Stomach (tissue), 9 donors: ENCODE measurements around the gene PDGFRB. TPM values are rescaled to one million over a fixed set of nuclear protein-coding genes. Genes with fewer than 3 reads are reported as not detected.

Experiments
- DNase-seq, 2 donors: peaks; one replicate each; pipeline versions ENCODE4 v3.0.0 to v3.0.0-alpha.2; 2013 to 2019
- H3K27ac ChIP-seq, 5 donors: fragments of 200-600 bp in 4 of 5; sonication (generic) in 4 of 5; one replicate each; pipeline ENCODE4 v1.5.1; 2013 to 2019; ENCODE audit warnings: mild to moderate bottlenecking in 1 of 5, moderate library complexity in 1 of 5
- H3K27me3 ChIP-seq, 3 donors: fragments of 200-600 bp; sonication (generic); one replicate each; pipeline ENCODE4 v1.5.1; 2017 to 2019; ENCODE audit warnings: mixed run types in 1 of 3
- H3K36me3 ChIP-seq, 4 donors: fragments of 200-600 bp; sonication (generic); 1 replicate in 3 of 4; 2 replicates in 1 of 4; pipeline ENCODE4 v1.5.1; 2016 to 2019
- H3K4me1 ChIP-seq, 4 donors: fragments of 200-600 bp; sonication (generic); one replicate each; pipeline ENCODE4 v1.5.1; 2016 to 2019
- H3K4me3 ChIP-seq, 4 donors: fragments of 200-600 bp; sonication (generic) in 3 of 4; one replicate each; pipeline ENCODE4 v1.5.1; 2016 to 2019; ENCODE audit warnings: mild to moderate bottlenecking in 1 of 4
- H3K9me3 ChIP-seq, 4 donors: fragments of 200-600 bp; sonication (generic); one replicate each; pipeline ENCODE4 v1.5.1; 2016 to 2019
- EP300 ChIP-seq: sonication (generic); formaldehyde crosslinking; IDR thresholded peaks from one replicate; pipeline ENCODE4 v1.6.1; 2017; ENCODE audit warnings: antibody characterized with exemption
- POLR2A ChIP-seq, 4 donors: fragments of 450-650 bp; IDR thresholded peaks; one replicate each; pipeline ENCODE4 v1.6.1; 2016; ENCODE audit warnings: antibody characterized with exemption in 4 of 4, control low read depth in 2 of 4, mild to moderate bottlenecking in 1 of 4, moderate library complexity in 1 of 4
- POLR2AphosphoS5 ChIP-seq, 3 donors: sonication (generic); formaldehyde crosslinking; IDR thresholded peaks; one replicate each; pipeline ENCODE4 v1.6.1; 2016; ENCODE audit warnings: antibody characterized with exemption in 3 of 3
- WGBS, 5 donors: extraction: QIAGEN DNeasy Blood & Tissue Kit in 3 of 5; methylation state at CpG; one replicate each; pipeline versions ENCODE4 v1.1.5 to v1.1.7; 2013 to 2018; 5-methylcytosine and 5-hydroxymethylcytosine counted together
- intact Hi-C: fragments of 100-400 bp; cut with DNase I; formaldehyde crosslinking; loops from one replicate; pipeline ENCODE4 v1.15.1; 2023; ENCODE audit warnings: low total_unique reads
- polyA plus RNA-seq, 3 donors: library from polyadenylated mRNA; stranded (reverse); fragments of 200-250 nt; gene quantifications; one replicate each; pipeline ENCODE4 v1.2.3, GENCODE V29; 2013
- total RNA-seq, 5 donors: library from RNA; depleted of rRNA; stranded (reverse); fragments of >200 nt; gene quantifications; one replicate each; pipeline versions ENCODE4 v1.1.0 to v1.2.3, GENCODE V29; 2014 to 2016
- TF ChIP-seq, protein P1 (sequence below), 7 experiments: fragments of 450-650 bp in 4 of 7; fragments of 200-600 bp in 3 of 7; sonication (generic) in 3 of 7; IDR thresholded peaks; one replicate each; pipeline ENCODE4 v1.5.1; 2016 to 2019; ENCODE audit warnings: antibody characterized with exemption in 7 of 7, control low read depth in 2 of 7, mild to moderate bottlenecking in 1 of 7
- donor health status: healthy with polysubstance abuse.
- donor health status: Bipolar disorder and iron deficiency.
- donor health status: healthy.

The PDGFRB gene
- total and polyA plus RNA-seq, 8 donors, result 4.7 to 71.2 (median 34.6) TPM

DNA sequence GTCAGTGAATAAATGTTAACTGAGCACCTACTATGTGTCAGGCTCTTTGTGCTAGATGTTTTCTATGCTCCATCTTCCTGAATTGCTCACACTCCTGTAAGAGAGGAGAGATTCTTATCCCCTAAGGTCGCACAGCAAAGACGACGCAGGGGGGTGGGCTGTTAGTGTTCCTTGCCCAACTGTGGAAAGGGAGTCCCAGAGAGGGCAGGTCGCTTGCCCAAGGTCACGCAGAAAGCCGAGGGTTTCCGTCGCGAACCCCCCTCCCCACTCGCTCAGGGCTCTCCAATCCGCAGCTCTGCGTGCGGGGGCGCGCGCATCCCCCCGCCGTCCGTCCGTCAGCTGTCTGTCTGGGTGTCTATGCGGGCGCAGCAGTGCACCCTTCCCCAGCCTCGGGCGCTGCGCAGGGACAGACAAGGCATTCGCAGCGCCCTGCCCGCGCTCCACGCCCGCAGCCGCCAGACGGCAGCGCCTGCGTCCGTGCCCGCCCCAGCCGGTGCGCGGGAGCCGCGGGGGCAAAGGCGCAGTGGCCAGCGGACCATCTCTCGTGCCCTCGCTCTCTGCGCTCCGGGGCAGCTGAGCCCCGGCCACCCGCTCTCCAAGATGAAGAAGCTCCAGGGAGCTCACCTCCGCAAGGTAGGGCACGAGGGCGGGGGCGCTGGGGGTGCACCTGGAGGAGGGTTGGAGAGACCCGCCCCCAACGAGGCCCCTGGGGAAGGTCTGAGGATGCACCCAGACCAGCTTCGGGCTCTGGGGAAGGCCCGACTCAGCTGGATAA is 34.3 kb upstream of the PDGFRB start, which contains the start of gene SLC6A7:
SLC6A7 (plus strand) TSS at position 335 of the 775 bp plus-strand sequence; CDS start at position 601, 266 bp downstream.
- 4 to 34% (median 7%) methylated on average over 4 to 58 of the region's 58 CpGs for WGBS, 5 donors
- DNase-seq, result peak in 1 of 2 donors; percentile 53
- peak within 1 kb of the TSS in 2 of 4 donors; percentile 4 to 26 for H3K4me3 ChIP-seq

DNA sequence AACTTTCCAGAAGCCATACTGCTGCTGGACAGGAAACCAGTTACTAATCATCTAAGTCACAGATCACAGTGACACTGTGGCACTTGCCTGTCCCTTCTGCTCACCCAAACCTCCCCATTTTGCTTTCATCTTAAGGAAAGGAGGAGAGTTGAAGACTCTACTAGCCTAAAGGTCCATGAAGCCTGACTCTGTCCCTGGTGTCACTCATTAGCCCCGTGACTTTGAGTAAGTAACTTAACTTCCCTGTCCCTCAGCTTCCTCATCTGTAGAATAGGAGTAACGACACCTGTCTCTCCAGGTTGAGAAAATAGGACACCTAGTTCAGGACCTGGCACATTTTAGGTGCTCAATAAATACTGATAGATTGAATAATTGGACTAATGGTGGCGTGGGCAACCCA is 33.7 kb upstream of the PDGFRB start:
- H3K9me3 ChIP-seq, result no peaks in the 10 kb centered on the region
- H3K36me3 ChIP-seq, result no peaks in the 10 kb centered on the region
- H3K27ac ChIP-seq, result no peak overlapping the region
- 67 to 71% (median 70%) methylated on average over 3 of the region's 3 CpGs for WGBS, 5 donors
- TF ChIP-seq POLR2A (IDR thresholded peaks at IDR 0.05) (no peak), POLR2AphosphoS5 (IDR thresholded peaks at IDR 0.05) (no peak), EP300 (no peak)
- TF ChIP-seq, protein P1, sequence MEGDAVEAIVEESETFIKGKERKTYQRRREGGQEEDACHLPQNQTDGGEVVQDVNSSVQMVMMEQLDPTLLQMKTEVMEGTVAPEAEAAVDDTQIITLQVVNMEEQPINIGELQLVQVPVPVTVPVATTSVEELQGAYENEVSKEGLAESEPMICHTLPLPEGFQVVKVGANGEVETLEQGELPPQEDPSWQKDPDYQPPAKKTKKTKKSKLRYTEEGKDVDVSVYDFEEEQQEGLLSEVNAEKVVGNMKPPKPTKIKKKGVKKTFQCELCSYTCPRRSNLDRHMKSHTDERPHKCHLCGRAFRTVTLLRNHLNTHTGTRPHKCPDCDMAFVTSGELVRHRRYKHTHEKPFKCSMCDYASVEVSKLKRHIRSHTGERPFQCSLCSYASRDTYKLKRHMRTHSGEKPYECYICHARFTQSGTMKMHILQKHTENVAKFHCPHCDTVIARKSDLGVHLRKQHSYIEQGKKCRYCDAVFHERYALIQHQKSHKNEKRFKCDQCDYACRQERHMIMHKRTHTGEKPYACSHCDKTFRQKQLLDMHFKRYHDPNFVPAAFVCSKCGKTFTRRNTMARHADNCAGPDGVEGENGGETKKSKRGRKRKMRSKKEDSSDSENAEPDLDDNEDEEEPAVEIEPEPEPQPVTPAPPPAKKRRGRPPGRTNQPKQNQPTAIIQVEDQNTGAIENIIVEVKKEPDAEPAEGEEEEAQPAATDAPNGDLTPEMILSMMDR (IDR thresholded peaks at IDR 0.05), result no peak
- peaks cover 0 to 18% (median 9%) of the 10 kb centered on the region in 4 donors for H3K4me1 ChIP-seq
- H3K27me3 ChIP-seq, result peaks cover 9 to 48% (median 31%) of the 10 kb centered on the region in 3 donors
- H3K4me3 ChIP-seq, result no peak overlapping the region
- DNase-seq, result no peak
- intact Hi-C loops, result no loop called here

More for the DNA sequence above, 34.3 kb upstream of the PDGFRB start, which contains the start of gene SLC6A7:
- Histone ChIP-seq H3K27ac (no peak within 1 kb of the TSS), H3K4me1 (peaks cover 0 to 18% (median 9%) of the 10 kb centered on the region in 4 donors), H3K27me3 (peaks cover 9 to 48% (median 31%) of the 10 kb centered on the region in 3 donors), H3K9me3 (no peaks in the 10 kb centered on the region), H3K36me3 (no peaks in the 10 kb centered on the region)
- TF ChIP-seq POLR2AphosphoS5 (IDR thresholded peaks at IDR 0.05) (no peak), POLR2A (IDR thresholded peaks at IDR 0.05) (no peak)
- intact Hi-C loops, result no loop called here

DNA sequence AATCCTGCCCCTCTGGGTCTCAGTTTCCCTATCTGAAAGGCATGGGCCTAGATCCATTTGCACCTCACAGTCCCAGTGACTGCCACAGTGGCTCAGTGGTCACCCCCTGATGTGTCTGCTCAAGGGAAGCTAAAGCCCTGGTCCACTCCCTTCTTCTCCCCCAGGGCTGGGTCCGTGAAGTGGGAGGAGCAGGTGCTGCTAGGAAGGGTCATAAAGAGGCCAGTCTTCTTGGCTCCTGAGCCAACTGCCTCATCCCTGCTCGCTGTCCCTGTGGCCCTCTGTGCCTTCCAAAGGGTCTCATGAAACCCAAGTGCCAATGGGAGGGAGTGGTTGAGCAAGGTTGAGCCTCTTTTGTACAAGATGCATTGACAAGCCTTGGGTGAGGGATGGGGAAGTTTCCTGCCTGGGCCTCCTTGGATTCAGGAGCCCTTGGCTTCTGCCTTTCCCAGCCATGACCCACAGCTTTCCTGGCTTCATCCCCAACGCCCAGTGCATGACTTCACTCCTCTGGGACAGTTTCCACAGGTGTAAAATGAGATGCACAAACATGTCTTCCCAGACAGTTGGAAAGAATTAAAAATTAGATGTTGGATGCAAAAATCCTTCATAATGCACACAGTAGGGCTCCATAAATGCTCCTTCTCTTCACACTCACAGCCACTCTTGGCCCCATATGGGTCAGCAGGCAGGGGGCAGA is 32.6 kb upstream of the PDGFRB start:
- WGBS, 5 donors, result 47 to 73% (median 50%) methylated on average over 1 to 3 of the region's 3 CpGs
- H3K27me3 ChIP-seq, result peaks cover 9 to 48% (median 31%) of the 10 kb centered on the region in 3 donors
- no peaks in the 10 kb centered on the region for H3K36me3 ChIP-seq
- TF ChIP-seq EP300 (no peak), POLR2A (IDR thresholded peaks at IDR 0.05) (no peak), POLR2AphosphoS5 (IDR thresholded peaks at IDR 0.05) (no peak)
- TF ChIP-seq, protein P1 (IDR thresholded peaks at IDR 0.05), result no peak
- no peak overlapping the region for H3K27ac ChIP-seq
- H3K4me3 ChIP-seq, result no peak overlapping the region
- intact Hi-C loops, result no loop called here
- no peak for DNase-seq
- H3K9me3 ChIP-seq, result no peaks in the 10 kb centered on the region
- peaks cover 0 to 18% (median 9%) of the 10 kb centered on the region in 4 donors for H3K4me1 ChIP-seq

DNA sequence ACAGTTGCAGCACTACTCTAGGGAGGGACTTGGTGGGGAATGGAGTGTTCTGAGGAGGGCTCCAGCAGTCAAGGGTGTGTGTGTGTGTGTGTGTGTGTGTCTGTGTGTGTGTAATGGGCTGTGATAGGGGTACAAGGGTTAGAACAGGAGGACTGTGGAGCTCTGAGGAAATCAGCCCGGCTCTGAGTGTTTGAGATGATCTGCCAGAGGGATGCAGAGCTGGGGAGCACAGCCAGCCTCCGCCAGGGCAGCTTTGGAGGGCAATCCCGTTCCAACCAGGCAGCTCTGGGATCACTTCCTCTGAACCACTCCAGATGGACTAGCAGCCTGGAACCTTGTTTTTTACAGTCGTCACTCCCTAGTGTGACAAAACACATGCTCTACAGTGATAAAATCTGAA is 31.3 kb upstream of the PDGFRB start:
- Histone ChIP-seq H3K27ac (no peak overlapping the region), H3K4me1 (peaks cover 0 to 25% (median 11%) of the 10 kb centered on the region in 4 donors), H3K36me3 (no peaks in the 10 kb centered on the region), H3K4me3 (no peak overlapping the region), H3K9me3 (no peaks in the 10 kb centered on the region), H3K27me3 (peaks cover 9 to 40% (median 31%) of the 10 kb centered on the region in 3 donors)
- 59 to 80% (median 80%) methylated on average over 4 of the region's 4 CpGs for WGBS, 5 donors
- intact Hi-C loops, result no loop called here
- no peak for DNase-seq
- TF ChIP-seq, protein P1 (IDR thresholded peaks at IDR 0.05), result no peak
- TF ChIP-seq POLR2AphosphoS5 (IDR thresholded peaks at IDR 0.05) (no peak), EP300 (no peak), POLR2A (IDR thresholded peaks at IDR 0.05) (no peak)
